ENCODE data around the gene CDH6.

The CDH6 gene

DNA sequence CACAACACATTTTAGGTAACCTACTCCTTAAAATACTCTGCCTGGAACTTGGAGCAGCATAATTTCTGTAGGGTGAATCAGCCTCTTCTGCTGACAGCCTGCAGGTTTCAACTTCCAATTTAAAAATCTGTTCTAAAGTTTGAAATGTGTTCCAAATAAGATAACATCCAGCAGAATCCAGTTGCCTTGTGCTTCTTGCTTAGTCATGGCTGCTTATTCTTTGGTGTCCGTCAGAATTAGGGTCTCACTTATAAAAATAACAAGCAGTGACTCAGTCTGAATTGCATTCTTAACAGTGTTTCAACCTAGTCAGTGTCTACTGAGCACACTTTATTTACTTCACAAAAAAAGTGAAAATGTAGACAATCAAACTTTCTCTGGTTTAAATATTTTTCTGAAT, 3.7 kb downstream of the CDH6 start:
- DNase-seq (ENCODE audit: low read depth in 2 of 2) = no peak

DNA sequence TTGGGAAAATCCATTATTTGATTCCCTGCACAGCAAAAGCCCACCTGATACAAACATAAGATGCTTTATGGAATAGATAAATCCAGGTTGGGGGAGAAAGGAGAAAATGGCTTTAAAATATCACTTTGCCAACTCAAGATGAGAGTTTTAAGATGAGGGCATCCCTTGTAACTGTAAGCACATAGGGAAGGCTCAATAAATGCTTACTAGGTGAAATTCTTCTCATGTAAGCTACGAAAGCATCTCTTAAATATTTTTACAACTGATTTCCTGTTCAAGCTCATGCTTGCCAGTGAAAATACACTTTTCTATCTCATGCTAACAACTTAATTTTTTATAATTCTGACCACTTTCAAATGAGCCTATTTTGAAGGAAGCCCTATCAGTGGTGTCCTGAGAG, 11.5 kb downstream of the CDH6 start:
- no peak for DNase-seq (ENCODE audit: low read depth in 2 of 2)

- DNase-seq (ENCODE audit: low read depth in 2 of 2) = no peak
These were observed 14.6 kb downstream of the CDH6 start for GRCh38 chr5:31208043-31208442.

- DNase-seq (ENCODE audit: low read depth in 2 of 2) = no peak
These were observed 15.8 kb downstream of the CDH6 start for GRCh38 chr5:31209334-31209733.

- DNase-seq (ENCODE audit: low read depth in 2 of 2) = no peak
These were observed 17.6 kb downstream of the CDH6 start for GRCh38 chr5:31211098-31211497.

GRCh38 chr5:31213257-31213656, 19.8 kb downstream of the CDH6 start:
- DNase-seq (ENCODE audit: low read depth in 2 of 2) = no peak

GRCh38 chr5:31213705-31214121, 20.2 kb downstream of the CDH6 start:
- no peak for DNase-seq (ENCODE audit: low read depth in 2 of 2)

- no peak for DNase-seq (ENCODE audit: low read depth in 2 of 2)
These were observed 20.7 kb downstream of the CDH6 start for GRCh38 chr5:31214229-31214628.

GRCh38 chr5:31215236-31215635, 21.8 kb downstream of the CDH6 start:
- DNase-seq (ENCODE audit: low read depth in 2 of 2) = no peak

- no peak for DNase-seq (ENCODE audit: low read depth in 2 of 2)
These were observed 24.0 kb downstream of the CDH6 start for GRCh38 chr5:31217446-31217845.

- no peak for DNase-seq (ENCODE audit: low read depth in 2 of 2)
These were observed 25.5 kb downstream of the CDH6 start for GRCh38 chr5:31218978-31219377.

- no peak for DNase-seq (ENCODE audit: low read depth in 2 of 2)
These were observed 27.5 kb downstream of the CDH6 start for GRCh38 chr5:31221001-31221400.

DNA sequence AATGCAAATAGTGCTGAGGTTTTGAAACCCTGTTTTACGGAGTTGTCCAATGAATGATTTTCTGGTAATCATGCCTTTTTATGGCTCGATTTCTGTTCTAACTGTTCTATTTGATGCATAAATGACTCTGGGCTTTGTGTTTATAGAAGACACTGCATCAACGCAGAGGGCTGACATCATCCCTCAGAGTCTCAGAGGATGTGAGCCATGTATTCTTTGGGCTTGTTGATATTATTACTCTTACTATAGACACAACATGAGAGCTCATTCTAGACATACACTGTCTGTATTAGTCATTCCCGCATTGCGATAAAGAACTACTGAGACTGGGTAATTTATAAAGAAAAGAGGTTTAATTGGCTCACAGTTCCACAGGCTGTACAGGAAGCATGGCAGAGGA, 31.6 kb downstream of the CDH6 start:
- no peak for DNase-seq (ENCODE audit: low read depth in 2 of 2)

DNA sequence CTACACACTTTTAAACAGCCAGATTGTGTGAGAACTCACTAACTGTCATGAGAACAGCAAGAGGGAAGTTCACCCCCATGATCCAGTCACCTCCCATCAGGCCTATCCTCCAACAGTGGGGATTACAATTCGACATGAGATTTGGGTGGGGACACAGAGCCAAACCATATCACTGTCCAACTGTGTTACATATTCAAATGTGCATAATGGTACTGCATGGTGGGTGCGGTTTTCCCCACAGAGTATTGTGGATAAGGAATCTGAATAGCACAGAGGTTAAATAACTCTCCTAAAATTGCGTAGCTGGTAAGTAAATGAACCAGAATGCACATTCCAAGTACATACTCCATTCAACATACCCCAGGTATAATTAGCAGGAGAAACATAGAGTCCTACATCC, 32.1 kb downstream of the CDH6 start:
- DNase-seq (ENCODE audit: low read depth in 2 of 2) = no peak

- DNase-seq (ENCODE audit: low read depth in 2 of 2) = no peak
These were observed 33.2 kb downstream of the CDH6 start for GRCh38 chr5:31226651-31227050.

GRCh38 chr5:31229266-31229665, 35.8 kb downstream of the CDH6 start:
- DNase-seq (ENCODE audit: low read depth in 2 of 2) = no peak

GRCh38 chr5:31231177-31231838, 37.8 kb downstream of the CDH6 start:
- no peak for DNase-seq (ENCODE audit: low read depth in 2 of 2)

- no peak for DNase-seq (ENCODE audit: low read depth in 2 of 2)
These were observed 38.9 kb downstream of the CDH6 start for GRCh38 chr5:31232273-31232888.

DNA sequence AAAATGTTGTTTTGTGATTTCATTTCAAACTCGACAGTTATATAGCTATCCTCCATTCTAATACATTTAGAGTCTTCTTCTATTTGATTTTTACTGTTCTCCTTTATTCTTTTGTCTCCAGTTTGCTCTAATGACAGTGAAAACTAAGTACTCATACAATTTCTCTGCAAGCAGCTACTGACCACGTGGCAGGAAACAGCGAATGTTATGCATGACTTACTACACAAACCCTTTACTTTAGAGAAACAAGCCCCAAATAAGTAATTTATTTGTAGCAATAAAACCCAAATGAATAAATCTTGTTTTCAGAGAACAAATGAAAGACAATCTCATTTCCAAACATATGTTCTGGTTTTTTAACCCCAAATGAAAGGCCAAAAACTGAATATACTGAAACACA, 41.9 kb downstream of the CDH6 start:
- no peak for DNase-seq (ENCODE audit: low read depth in 2 of 2)

GRCh38 chr5:31236339-31236738, 42.9 kb downstream of the CDH6 start:
- DNase-seq (ENCODE audit: low read depth in 2 of 2) = no peak

- DNase-seq (ENCODE audit: low read depth in 2 of 2) = no peak
These were observed 43.7 kb downstream of the CDH6 start for GRCh38 chr5:31237174-31237573.

- DNase-seq (ENCODE audit: low read depth in 2 of 2) = no peak
These were observed 45.0 kb downstream of the CDH6 start for GRCh38 chr5:31238497-31238896.

- DNase-seq (ENCODE audit: low read depth in 2 of 2) = no peak
These were observed 51.4 kb downstream of the CDH6 start for GRCh38 chr5:31244921-31245320.

- DNase-seq (ENCODE audit: low read depth in 2 of 2) = no peak
These were observed 53.9 kb downstream of the CDH6 start for GRCh38 chr5:31247381-31247780.

Data from stimulated activated CD4-positive, alpha-beta T cell treated with anti-CD3 and anti-CD28 coated beads, Interleukin-4, amount 100 ng/mL, for 48 hours (primary cell).